Left renal pelvis (tissue), 4 donors: ENCODE data around the gene ACTBL2. TPM values are rescaled to one million over a fixed set of nuclear protein-coding genes. Genes with fewer than 3 reads are reported as not detected.

Source experiments
- DNase-seq, 4 donors: peaks; one replicate each; pipeline ENCODE4 v3.0.0-alpha.2; 2013; ENCODE audit warnings: low read depth in 4 of 4, low spot score in 3 of 4
- polyA plus RNA-seq, 4 donors: library from polyadenylated mRNA; unstranded; fragments of 120-200 nt; gene quantifications; one replicate each; pipeline ENCODE4 v1.2.1, GENCODE V29; 2013; ENCODE audit not compliant: insufficient read length in 4 of 4

Gene ACTBL2
- polyA plus RNA-seq, 4 donors: not detected

DNA sequence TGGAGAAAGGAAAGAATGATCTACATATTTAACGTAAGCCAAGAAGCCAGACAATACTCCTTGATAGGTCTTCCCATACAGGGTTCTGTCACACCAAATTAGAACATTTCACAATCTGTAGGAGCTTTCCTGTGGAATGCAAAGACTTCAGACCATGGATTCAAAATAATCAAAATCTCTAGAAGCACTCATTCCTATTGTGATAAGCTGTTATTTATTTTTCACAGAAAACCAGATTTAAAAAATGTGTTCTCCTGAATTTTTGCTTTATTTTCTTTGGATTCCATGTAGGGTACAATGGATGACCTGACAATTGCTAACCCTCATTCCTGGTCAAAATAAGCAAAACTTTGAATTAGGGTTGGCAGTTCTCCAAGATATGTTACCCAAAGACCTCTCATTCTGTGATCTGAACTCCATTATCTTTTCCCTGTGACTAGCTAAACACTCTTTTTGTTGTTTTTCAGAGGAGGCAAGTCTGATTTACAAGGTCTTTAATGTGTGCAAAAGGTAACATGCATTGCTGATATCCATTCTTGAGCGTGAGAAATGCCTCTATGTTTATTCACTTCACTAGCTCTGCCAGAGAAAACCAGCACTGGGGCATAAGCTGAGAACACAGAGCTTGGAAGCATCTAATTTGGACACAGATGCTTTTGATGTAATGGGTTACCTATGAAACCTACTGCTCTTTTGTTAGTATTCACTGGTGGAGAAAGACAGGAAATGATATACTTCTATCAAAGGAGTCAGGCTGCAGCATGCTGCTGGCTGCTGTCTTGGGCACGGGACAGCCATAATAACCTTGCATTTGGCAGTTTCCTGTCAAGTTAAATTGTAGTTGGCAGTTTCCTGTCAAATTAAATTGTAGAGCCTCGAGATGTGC, 31.4 kb downstream of the ACTBL2 start:
- DNase-seq: no peak

DNA sequence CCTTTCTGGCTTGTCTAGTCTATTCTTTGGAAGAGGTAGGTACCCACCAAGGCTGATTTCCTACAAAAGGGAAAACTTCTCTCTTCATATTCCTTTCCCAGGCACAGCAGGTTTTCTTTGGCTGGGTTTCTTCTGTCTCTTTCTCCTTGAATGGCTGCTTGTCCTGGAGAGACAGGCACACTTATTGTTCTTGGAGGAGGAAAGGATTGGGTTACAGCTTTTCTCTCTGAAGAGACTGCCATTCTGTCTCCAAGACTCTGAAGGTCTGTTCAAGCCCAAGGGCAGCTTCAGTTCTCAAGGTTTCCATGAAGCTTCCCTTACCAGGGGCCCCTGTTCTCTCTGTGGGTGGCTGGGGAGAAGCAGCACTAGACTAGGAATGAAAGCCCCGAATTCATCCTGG, 33.9 kb downstream of the ACTBL2 start:
- DNase-seq: no peak

DNA sequence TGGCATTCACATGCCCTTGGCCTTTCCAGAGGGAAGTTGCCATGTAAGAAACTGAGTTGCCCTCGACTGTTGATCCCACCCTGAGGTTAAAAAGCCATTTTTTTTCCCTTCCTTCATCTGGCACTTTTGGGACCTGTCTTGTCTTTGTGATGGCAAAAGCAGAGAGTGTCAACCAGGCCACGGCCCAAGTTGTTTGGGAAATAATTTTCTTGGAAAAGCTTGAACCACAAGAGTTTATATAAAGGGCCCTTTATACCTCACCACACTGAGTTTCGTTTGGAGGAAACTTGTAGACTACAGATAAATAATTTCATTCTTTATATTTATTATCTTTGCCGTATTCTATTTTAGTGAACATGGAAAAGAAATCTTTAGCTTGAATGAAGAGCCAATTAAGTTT, 34.3 kb downstream of the ACTBL2 start:
- DNase-seq: no peak

DNA sequence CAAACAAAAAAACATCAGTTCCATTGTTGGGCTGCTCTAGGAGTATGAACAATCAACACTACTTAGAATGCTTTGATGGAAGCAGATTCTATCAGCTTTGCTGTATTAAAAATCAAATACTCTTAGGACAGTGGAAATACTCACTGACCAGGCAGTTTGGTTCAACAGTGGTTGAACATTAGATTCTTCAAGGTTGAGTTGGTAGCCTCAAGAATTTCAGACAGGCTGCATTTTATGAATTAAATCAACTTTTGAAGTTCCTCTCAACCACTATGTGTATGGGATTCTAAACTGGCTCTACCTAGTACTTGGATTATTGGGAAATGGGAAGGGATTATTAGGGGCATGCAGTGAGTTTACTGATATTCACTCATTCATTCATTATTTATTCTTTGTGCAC, 35.0 kb downstream of the ACTBL2 start:
- DNase-seq: no peak

DNA sequence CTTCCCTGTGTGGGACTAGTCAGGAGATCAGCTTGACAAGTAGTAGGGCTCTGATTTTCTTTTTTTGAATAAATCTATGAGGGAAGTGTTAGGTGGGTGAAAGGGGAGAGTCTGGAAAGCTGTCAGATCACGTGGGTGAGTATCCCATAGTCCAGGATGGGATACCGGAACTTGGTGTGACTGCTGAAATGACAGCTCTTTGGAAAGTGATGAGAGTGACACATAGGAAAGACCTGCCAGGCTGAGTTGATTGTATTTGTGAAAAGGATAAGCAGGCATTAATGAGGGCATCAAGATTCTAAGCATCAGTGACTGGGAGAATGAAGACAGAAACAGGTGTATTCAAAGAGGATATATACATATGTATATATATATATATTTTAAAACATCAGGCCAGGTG, 35.6 kb downstream of the ACTBL2 start:
- DNase-seq: no peak

GRCh38 chr5:57445705-57446037, 36.9 kb downstream of the ACTBL2 start:
- DNase-seq: no peak

DNA sequence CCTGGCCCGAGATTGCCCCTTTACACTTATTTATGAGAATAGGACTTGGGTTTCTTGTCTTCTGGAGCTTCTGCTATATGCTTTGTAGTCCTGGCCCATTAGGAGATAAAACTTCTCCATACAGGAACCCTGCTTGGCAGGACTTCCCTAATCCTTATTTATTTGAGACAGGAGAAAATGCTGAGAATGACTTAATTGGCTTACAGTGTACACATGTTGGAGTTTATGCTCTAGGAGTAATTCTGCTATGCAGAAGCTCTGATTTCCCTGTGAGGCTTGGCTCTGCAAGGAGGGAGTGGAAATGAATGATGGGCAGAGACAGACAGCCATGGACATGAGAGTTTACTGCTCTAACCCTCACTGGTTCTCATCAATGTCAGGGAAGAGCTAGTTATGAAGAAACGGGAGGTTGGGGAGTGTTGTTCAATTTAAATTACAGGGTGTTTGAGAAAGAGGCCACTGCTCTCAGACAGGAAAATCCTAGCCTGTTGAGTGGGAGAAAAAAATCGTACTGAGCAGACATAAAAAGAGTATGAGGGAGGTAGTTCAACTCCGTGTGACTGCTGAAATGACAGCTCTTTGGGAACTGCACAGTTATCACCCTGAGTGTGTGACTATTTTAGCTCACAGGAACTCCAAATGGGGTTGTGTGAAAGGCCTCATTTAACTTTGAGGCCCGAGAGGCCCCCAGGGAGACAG, 37.5 kb downstream of the ACTBL2 start:
- no peak for DNase-seq

GRCh38 chr5:57442080-57442839, 40.4 kb downstream of the ACTBL2 start:
- no peak for DNase-seq

DNA sequence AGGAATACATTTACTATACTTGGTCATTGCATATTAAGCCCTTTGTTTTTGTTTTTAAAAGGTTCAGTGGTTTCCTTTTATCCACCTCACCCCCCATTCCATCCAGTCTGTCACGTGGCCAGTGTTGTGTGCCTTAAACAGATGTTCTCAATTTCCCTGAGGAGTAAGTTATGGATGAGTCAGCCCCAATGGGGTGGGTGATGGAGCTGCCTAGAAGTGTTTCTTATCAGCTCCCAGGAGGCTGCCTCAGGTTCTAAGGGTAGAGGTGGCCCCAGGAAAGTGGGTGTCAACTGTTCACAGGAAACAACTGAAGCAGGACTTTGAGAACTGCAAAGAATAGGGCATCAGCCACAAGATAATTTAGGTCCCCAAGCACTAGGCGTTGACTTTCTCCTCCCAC, 41.1 kb downstream of the ACTBL2 start:
- DNase-seq: no peak

GRCh38 chr5:57439601-57440000, 43.0 kb downstream of the ACTBL2 start:
- no peak for DNase-seq

GRCh38 chr5:57437976-57438805, 44.4 kb downstream of the ACTBL2 start:
- no peak for DNase-seq

DNA sequence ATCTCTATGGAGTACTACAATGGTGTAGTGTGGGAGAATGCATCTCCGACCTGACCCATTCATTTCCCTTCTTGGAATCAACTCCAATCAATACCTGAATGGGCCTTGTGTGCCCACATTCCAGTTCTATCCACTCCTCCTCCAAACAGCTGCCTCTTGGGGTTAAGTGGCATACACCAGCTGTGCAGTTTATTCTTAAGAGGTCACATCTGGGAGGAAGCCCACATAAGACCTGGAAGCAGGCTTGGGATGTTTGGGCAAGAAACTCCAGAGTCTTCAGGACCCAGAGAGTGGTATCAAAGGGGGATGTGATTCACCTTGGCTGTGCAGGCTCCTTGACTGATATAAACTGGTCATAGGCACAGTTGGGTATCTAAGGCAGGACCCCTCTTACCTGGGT, 46.0 kb downstream of the ACTBL2 start:
- no peak for DNase-seq

DNA sequence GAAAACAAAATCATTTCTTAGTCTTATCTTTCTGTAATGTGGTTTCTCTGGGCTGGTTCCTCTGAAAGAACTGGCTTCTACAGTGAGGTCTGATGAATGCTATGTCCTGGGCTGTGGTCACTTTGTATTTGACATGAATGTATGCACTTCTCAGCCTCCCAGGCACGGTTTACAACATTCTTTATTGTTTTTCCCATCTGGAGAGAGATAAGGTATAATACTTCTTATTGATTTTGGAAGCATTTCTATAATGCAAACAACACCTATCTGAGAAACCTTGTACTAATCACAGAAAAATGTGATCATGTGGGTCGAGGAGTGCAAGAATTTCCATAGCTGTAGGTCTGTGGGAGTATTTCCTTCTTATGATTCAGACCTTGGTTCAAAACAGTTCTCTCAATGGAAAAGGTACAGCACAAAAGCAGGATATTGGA, 46.9 kb downstream of the ACTBL2 start:
- no peak for DNase-seq

GRCh38 chr5:57434683-57435082, 47.9 kb downstream of the ACTBL2 start:
- DNase-seq: no peak

GRCh38 chr5:57434227-57434640, 48.4 kb downstream of the ACTBL2 start:
- DNase-seq: no peak

DNA sequence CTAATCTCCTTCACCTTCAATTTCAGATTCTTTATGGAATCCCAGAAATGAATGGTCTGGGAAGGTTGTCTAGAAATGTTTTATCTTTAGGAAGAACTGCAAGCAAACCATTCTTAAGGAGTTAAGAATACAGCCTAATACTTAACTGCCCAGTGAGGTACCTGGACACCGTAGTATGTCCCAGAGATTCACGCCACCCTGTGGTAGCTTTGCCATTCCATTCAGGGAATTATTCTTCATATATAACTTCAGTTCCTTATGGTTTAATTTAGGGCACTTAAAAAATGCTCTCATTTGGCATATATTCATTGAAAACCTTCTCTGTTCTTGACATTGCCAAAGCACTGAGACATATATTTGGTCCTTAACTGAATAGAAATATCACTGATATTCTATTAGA, 49.7 kb downstream of the ACTBL2 start:
- DNase-seq: no peak

- DNase-seq: no peak
Observed at GRCh38 chr5:57431759-57432158, 50.9 kb downstream of the ACTBL2 start.
